D341Med (cell line): Measurements from ENCODE around the gene CCL25.

ENCODE experiments used
- DNase-seq: peaks from one replicate; pipeline ENCODE4 v3.0.0; 2012; ENCODE audit warnings: low spot score

Gene CCL25

DNA sequence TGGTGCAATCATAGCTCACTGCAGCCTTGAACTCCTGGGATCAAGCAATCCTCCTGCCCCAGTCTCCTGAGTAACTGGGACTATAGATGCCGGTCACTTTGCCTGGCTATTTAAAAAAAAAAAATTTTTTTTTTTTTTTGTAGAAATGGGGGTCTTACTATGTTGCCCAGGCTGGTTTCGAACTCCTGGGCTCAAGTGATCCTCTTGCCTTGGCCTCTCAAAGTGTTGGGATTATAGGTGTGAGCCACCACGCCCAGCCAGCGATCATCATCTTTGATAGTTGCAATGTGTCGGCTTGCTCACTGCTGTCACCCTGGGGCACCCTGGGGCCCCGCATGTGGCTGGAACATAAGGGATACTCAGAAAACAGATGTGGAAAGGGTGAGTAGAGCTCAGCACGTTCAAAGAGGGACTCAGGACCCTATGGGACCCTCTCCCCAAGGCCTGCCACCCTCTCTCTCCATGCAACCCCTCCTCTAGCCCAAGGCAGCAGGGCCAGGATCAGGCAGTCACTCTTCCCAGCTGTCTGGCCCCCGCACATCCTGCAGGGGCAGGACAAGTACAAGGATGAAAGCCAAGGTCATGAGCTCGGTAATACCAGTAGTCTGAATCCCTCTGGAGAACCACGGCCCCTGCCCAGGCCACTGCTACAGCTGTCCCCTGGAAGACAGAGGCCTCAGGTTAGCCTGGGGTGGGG lies 6.5 kb upstream of the CCL25 start:
- DNase-seq = peak; percentile 30

DNA sequence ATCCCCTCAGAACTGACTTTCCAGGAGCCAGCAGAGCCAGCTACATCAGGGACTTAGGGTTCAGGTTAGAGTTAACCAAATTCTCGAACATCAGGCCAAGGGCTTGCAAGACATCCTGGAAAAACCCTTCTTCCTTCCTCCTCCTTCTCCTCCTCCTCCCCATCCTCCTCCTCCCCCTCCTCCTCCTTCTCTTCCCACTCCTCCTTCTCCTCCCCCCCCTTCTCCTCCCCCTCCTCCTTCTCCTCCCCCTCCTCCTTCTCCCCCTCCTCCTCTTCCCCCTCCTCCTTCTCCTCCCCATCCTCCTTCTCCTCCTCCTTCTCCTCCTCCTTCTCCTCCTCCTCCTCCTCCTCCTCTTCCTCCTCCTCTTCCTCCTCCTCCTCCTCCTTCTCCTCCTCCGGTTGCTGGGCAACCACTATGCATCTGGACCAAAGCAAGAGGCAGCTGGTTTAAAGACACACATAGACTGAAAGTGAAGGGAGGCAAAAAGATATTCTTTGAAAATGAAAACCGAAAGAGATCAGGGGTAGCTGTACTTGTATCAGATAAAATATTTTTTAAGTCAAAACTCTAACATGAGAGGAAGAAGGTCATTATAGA lies 5.9 kb upstream of the CCL25 start:
- no peak for DNase-seq

DNA sequence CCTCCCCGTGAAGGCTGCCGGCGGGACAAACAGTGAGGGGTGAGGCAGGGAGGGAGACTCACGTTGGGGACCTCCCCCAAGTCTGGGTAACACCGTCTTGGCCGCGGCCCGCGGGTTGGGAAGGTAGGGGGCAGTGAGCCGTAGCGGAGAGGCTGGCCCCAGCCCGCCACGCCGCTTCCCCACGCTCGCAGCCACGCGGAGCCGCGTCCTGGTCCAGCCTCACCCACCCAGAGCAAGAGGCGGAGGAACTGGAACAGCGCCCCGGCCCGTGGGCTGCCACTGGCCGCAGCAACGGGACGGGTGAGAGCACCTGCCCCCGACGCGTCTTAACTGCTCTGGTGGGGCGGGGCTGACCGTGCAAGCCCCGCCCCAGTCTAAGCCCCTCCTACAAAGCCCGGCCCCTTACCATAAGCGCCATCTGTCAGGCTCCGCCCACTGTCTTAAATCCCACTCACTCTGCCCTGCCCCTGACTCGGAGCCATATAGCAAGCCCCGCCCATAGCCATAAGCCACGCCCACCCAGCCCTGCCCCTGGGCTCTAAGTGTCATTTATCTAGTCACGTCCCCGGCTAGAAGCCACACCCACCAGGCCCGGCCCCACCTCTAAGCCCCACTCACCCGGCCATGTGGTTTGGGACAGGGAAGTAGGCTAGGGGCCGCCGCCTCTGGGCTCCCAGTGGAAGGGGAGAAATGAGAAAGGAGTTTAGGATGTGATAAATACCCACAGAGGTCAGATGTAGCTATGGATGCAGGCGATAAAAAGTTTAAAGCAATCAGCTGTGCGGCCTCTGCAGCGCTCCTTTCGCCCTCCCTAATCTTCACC lies 2.1 kb upstream of the CCL25 start:
- DNase-seq = peak; percentile 96

GRCh38 chr19:8054169-8054568 lies 1.6 kb downstream of the CCL25 start:
- no peak for DNase-seq

GRCh38 chr19:8056533-8056932 lies 4.0 kb downstream of the CCL25 start:
- no peak for DNase-seq

- no peak for DNase-seq
These were observed 5.1 kb downstream of the CCL25 start for GRCh38 chr19:8057545-8058270.

DNA sequence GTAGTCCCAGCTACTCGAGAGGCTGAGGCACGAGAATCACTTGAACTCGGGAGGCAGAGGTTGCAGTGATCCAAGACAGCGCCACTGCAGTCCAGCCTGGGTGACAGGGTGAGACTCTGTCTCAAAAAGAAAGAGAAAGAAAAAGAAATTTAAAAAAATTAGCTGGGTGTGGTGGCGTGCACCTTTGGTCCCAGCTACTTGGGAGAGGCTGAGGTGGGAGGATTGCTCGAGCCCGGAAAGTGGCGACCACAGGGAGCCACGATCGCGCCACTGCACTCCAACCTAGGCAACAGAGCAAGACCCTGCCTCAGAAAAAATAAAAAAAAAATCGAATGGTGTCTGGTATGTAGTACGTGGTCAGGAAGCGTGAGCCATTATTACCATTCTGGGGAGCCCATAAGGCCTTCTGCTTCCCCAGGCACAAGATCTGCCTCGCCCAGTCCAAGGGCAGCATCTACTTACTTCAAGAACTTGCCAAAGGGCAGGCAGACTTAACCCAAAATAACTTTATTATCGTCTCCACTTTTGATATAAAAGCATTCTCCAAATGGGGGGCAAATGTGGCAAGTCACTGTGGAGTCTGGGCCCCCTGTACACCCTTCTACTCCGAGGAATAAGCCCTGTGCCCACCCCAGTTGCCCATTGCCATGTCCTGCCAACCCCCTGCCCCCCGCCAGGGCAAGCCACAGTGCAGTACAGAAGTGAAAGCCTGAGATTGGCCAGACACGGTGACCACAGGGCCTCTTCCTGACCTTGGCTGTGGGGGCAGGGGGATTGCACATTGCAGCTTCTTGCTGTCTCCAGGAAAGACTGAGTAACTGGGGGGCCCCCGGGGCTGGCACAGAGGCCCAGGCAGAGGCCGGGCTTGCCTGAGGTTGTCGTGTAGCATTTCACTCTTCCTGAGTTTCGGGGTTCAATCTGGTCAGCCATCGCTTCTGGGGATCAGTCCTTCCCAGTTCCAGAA lies 12.6 kb downstream of the CCL25 start:
- DNase-seq = no peak

DNA sequence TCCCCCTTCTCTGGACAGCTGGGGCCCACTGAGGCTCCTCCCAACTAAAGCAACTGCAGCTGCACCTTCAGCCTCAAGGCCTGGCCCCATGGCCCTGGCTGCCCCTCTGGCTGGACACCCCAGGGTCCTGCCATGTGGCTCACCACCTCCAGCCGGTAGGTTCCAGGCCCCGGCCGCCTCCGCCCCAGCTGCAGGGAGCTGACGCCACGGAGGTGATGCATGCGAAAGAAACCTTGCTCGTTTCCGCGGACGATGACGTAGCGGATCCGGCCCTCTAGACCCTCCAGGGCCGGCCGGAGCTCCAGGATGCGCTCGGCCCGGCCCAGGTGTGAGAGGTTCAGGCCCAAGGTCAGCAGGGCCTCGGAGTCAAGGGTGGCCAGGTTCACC lies 13.3 kb downstream of the CCL25 start:
- no peak for DNase-seq

DNA sequence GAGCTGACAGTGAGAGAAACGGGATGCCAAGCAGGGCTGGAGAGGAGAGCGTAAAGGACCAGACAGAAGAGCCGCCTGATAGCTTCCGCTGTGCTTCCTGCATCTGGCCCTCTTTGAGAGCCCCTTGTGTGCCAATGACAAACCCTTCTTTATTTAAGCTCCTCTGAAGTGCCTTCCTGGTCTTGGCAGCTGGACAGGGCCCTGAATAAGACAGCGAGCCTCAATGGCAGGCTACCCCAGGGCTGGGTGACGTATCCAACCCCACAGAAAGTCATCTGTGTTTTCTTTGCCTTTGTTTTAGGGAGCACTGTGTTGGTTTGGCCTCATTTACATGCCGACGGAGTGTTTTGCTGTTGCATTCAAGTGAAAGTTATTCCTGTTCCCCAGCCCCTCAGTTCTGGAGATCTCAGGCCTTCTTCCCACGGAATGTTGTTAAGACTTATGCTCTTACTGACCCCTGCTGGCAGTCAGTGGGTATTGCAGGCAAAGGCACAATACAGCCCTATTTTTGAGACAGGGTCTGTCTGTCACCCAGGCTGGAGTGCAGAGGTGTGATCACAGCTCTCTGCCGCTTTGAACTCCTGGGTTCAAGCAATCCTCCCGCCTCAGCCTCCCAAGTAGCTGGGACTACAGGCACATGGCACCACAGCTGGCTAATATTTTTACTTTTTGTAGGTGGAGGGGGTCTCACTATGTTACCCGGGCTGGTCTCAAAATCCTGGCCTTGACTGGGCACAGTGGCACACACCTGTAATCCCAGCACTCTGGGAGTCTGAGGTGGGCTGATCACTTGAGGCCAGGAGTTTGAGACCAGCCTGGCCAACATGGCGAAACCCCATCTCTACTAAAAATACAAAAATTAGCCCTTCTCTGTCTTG lies 16.8 kb downstream of the CCL25 start:
- no peak for DNase-seq

GRCh38 chr19:8071912-8072311 lies 19.4 kb downstream of the CCL25 start:
- DNase-seq = no peak

DNA sequence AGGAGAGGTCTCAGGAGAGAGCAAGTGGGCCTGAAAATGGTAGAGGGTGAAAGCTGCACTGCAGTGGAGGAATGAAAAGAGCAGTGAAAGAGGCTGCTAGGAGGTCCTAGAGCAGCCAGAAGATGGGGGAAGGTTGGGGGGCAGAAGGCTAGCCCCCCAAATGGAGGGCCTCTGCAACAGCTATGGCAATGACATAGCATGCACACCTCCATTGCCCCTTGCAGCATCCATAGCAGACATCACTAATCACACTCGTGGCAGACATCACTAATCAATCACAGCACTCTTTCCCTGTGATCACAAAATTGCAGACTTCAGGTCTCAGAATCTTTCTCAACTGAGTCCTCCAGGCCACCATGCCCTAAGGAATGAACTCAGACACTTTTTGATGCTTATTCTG lies 21.9 kb downstream of the CCL25 start:
- DNase-seq = no peak

- DNase-seq = no peak
These were observed 22.9 kb downstream of the CCL25 start for GRCh38 chr19:8075158-8076074.

GRCh38 chr19:8079988-8080387 lies 27.4 kb downstream of the CCL25 start:
- DNase-seq = peak; percentile 79

DNA sequence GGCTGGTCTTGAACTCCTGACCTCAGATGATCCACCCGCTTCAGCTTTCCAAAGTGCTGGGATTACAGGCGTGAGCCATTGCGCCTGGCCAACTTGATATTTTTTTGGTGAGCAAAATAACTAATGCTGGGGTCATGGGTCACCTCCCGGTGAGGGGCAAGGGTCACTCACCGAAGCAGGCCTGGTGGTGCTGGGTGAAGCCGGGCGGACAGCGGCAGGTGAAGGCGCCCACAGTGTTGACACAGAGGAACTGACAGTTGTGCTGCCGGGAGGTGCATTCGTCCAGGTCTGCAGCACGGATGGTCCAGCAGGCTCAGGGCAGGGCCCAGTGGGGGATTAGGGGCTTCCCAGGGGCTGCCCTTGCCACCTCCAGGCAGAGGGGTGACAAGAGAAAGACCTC lies 28.3 kb downstream of the CCL25 start:
- peak; percentile 15 for DNase-seq

DNA sequence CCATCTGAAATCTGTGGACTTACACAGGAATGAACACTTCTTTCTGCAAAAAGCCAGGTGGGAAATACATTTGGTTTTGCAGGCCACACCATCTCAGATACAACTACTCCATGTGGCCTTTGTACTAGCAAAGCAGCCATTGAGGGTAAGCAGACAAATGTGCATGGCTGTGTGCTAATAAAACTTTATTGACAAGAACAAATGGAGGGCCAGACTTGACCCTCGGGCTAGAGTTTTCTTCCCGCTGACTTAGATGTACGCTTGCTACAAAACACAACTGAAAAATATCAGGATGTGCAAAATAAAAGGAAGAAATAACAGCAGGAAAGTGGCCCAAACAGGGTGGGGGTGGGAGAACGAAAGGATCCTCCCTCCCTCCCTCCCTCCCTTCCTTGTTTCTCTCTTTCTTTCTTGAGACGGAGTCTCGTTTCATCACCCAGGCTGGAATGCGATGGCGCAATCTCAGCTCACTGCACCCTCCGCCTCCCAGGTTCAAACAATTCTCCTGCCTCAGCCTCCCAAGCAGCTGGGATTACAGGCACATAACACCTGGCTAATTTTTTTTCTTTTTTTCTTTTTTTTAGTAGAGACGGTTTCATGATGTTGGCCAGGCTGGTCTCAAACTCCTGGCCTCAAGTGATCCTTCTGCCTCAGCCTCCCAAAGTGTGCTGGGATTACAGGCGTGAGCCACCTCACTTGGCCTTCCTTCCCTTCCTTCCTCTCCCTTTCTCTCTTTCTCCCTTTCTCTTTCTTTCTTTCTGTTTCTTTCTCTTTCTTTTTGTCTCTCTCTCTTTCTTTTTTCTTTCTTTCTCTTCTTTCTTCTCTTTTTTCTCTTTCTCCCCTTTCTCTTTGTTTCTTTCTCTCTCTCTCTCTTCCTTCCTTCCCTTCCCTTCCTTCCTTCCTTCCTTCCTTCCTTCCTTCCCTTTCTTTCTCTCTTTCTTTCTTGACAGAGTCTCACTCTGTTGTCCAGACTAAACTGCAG lies 29.3 kb downstream of the CCL25 start:
- DNase-seq = no peak

DNA sequence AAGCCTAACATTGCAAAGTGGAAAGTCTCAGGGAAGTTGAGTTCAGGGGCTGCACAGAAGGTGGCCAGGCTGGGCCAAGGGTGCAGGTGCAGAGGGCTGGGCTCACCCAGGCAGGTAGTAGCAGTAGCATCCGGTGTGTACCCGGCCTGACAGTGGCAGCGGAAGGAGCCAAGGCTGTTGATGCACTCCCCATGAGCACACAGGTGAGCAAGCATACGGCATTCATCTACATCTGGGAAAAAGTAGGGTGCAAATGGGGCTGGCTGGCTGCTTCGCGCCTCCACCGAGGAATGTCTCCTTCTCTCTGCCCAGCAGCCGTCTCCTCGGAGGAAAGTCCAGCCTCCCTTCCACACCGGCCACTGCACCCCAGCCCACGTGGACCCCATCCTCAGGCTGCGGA lies 30.6 kb downstream of the CCL25 start:
- DNase-seq = peak; percentile 18

GRCh38 chr19:8084152-8084551 lies 31.6 kb downstream of the CCL25 start:
- DNase-seq = peak; percentile 14
